HG02759 (cell line): ENCODE measurements around the gene AMZ2.
"Not testable (repeated sequence)": the region's sequence is repeated elsewhere in the genome, so short reads cannot be mapped to it uniquely, and the experiment has no call there.

Source experiments
- ATAC-seq: cut with Tn5 transposase; IDR thresholded peaks from one replicate; pipeline ENCODE4 v1.9.1; 2021; ENCODE audit warnings: mild to moderate bottlenecking, moderate library complexity; ENCODE audit not compliant: unreplicated experiment

Gene AMZ2

GRCh38 chr17:68220186-68220585 lies 27.7 kb upstream of the AMZ2 start:
- not testable (repeated sequence) for ATAC-seq

- ATAC-seq = not testable (repeated sequence)
Observed at GRCh38 chr17:68220786-68221185, 27.1 kb upstream of the AMZ2 start.

- no peak for ATAC-seq
Observed at GRCh38 chr17:68221786-68222185, 26.1 kb upstream of the AMZ2 start.

- ATAC-seq = no peak
Observed at GRCh38 chr17:68222606-68223005, 25.2 kb upstream of the AMZ2 start.

GRCh38 chr17:68225055-68225454 lies 22.8 kb upstream of the AMZ2 start:
- ATAC-seq = peak; percentile 62

- not testable (repeated sequence) for ATAC-seq
Observed at GRCh38 chr17:68228039-68228680, 19.7 kb upstream of the AMZ2 start.

- no peak for ATAC-seq
Observed at GRCh38 chr17:68228817-68229570, 18.8 kb upstream of the AMZ2 start.

GRCh38 chr17:68229619-68230018 lies 18.2 kb upstream of the AMZ2 start:
- ATAC-seq = no peak

GRCh38 chr17:68231131-68231530 lies 16.7 kb upstream of the AMZ2 start:
- not testable (repeated sequence) for ATAC-seq

- no peak for ATAC-seq
Observed at GRCh38 chr17:68231541-68231940, 16.3 kb upstream of the AMZ2 start.

GRCh38 chr17:68232741-68233140 lies 15.1 kb upstream of the AMZ2 start:
- not testable (repeated sequence) for ATAC-seq

GRCh38 chr17:68234726-68235335 lies 13.0 kb upstream of the AMZ2 start:
- peak; percentile 26 for ATAC-seq

GRCh38 chr17:68235336-68235791 lies 12.5 kb upstream of the AMZ2 start:
- ATAC-seq = not testable (repeated sequence)

- ATAC-seq = peak; percentile 75
Observed at GRCh38 chr17:68237369-68238163, 10.3 kb upstream of the AMZ2 start.

GRCh38 chr17:68238164-68238870 lies 9.5 kb upstream of the AMZ2 start:
- ATAC-seq = peak; percentile 3

GRCh38 chr17:68238871-68239253 lies 9.0 kb upstream of the AMZ2 start:
- ATAC-seq = peak; percentile 25

- no peak for ATAC-seq
Observed at GRCh38 chr17:68239632-68240366, 8.0 kb upstream of the AMZ2 start.

GRCh38 chr17:68246271-68247028 lies 1.4 kb upstream of the AMZ2 start:
- no peak for ATAC-seq

GRCh38 chr17:68248199-68248825 lies 469 bp downstream of the AMZ2 start:
- peak; percentile 26 for ATAC-seq
